ENCODE data around the gene NAPSA.
"Not testable (repeated sequence)": the region's sequence is repeated elsewhere in the genome, so short reads cannot be mapped to it uniquely, and the experiment has no call there.

The NAPSA gene

DNA sequence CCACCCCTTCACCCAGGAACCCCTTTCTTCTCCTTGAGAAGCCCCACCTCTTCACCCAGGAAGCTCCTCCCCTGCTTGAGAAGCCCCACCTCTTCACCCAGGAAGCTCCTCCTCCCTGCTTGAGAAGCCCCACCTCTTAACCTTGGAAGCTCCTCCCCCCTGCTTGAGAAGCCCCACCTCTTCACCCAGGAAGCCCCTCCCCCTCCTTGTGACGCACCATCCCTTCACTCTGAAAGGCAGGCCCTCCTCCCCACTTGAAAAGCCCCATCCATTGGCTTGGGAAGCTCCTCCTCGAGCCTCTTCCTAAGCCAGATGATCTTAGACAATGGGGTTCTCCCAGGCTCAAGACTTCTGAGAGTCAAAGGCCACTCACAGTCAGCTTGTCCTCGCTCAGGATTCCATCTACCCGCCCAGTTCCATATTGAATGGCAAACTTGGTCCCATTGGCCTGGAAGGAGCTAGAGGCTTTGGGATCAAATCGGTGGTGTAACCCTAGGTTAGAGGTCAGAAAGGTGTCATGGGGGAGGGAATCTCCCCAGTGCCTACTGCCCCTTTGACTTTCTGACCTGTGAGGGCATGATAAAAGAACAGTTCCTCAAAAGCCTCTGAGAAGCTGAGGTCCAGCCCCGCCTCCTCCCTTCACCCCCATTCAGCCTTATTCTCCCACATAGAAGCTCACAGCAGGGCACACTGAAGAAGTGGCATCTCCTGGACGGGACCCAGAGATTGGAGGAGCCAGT lies 4.0 kb downstream of the NAPSA start:
- DNase-seq (ENCODE audit: low spot score): no peak

DNA sequence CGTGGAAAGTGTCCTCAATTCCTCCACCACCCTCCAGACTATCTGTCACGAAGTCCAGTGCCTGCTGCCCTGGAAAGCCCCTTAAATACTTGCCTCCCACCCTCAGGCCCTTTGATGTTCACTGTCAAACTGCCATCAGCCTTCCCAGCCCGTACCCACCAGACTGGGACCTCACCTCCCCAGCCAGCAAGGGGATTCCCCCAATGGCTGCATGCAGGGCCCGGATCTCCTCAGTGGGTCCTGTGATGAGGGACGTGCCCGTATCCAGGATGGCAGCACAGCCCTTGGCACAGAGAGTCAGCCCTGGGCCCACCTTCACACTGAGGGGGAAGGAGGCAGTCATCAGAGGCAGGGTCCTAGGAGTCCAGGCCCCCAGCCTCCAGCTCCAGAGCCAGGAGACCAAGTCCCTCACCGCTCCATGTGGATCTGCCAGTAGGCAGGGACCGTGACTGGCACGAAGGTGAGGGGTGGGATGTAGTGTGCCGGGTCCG lies 6.1 kb downstream of the NAPSA start:
- no peak for DNase-seq (ENCODE audit: low spot score)

GRCh38 chr19:50358483-50359327 lies 6.7 kb downstream of the NAPSA start:
- DNase-seq (ENCODE audit: low spot score): no peak

- DNase-seq (ENCODE audit: low spot score): peak; percentile 44
Observed at GRCh38 chr19:50357178-50358100, 8.0 kb downstream of the NAPSA start.

DNA sequence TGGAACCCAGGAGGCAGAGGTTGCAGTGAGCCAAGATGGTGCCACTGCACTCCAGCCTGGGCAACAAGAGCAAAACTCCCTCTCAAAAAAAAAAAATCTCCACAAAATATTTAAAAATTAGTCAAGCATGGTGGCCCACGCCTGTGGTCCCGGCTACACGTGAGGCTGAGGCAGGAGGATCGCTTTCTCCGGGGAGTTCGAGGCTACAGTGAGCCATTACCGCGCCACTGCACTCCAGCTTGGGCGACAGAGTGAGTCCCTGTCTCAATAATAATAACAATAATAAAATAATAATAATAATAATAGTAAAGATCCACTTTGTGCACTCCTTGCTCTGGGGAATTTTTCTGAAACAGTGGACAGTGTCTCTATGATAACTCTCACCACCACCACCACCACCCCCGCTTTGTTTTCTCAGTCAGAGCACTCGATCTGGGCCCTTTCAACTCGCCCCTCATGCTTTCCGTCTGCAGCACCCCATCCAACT lies 8.7 kb downstream of the NAPSA start:
- no peak for DNase-seq (ENCODE audit: low spot score)

DNA sequence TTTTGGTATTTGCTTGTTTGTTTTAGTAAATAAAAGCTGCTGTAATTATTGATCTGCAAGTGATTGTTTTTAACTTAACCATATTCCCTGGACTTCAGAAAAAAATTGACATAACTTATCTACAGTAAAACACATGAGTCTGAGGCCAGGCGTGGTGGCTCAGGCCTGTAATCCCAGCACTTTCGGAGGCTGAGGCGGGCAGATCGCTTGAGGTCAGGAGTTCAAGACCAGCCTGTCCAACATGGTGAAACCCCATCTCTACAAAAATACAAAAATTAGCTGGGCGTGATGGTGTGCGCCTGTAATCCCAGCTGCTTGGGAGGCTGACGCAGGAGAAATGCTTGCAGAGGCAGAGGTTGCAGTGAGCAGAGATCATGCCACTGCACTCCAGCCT lies 12.0 kb downstream of the NAPSA start:
- DNase-seq (ENCODE audit: low spot score): not testable (repeated sequence)

DNA sequence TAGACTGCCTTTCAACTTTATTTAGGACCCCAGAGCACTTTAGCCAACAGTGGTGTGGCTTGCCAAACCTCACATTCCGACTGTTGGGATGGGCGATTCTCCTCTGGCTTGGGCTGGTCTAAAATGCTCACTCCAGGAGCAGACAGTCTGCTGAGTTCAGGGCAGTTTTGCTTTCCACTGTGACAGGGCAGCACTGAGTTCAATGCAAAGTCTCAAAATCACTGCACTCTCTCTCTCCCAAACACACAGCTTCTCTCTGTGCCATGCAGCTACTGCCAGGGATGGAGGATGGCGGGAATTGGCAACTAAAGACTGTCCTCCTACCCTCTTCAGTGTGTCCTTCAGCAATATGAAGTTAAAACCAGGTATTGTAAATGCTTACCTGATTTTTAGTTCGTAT lies 13.2 kb downstream of the NAPSA start:
- no peak for DNase-seq (ENCODE audit: low spot score)

GRCh38 chr19:50349277-50350057 lies 16.0 kb downstream of the NAPSA start:
- no peak for DNase-seq (ENCODE audit: low spot score)

GRCh38 chr19:50347089-50347581 lies 18.3 kb downstream of the NAPSA start:
- not testable (repeated sequence) for DNase-seq (ENCODE audit: low spot score)

DNA sequence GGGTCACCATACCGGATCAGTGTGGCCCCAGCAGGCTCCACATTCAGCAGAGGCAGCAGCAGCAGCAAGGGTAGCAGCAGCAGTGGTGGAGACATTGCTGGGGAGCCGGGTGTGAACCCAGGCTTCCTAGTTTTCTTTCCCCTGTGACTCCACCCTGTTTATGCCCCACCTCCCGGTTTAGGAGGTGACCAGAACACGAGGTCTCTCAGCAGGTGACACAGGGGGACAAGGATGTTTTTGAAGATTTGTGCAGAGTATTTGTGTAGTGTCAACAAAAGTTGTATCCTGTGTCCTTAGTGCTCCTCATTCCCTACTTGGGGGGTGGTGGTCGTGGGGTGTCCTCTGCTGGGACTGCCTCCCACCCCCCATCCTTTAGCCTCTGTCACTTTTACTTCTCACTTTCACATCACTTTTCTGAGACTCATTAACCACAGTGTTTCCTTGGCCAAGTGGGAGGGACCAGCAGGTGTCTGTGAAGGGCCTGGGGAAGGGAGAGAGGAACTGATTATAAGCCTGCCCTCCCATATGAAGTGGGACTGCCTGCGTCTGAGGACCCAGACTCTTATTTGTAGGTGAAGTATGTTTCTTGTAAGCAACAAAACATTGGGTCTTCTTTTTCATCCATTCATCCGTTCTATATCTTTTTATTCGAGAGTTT lies 20.6 kb downstream of the NAPSA start:
- no peak for DNase-seq (ENCODE audit: low spot score)

DNA sequence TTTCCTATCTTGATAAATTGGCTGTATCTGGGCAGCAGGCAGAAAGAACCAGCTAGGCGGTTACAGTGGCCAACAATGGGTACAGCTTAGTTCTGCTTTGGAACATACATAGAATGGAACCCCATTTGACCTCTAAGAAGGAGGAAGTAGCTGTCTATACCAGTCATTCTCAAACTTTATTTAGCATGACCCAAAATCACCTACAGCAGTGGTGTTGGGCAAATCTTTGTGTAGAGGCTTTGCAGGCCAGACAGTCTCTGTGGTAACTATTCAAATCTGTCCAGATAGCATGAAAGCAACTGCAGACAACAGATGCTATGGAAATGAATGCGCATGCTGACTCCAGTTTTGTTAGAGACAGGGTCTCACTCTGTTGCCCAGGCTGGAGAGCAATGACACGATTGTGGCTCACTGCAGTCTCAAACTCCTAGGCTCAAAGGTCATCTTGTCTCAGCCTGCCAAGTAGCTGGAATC lies 24.3 kb downstream of the NAPSA start:
- no peak for DNase-seq (ENCODE audit: low spot score)

DNA sequence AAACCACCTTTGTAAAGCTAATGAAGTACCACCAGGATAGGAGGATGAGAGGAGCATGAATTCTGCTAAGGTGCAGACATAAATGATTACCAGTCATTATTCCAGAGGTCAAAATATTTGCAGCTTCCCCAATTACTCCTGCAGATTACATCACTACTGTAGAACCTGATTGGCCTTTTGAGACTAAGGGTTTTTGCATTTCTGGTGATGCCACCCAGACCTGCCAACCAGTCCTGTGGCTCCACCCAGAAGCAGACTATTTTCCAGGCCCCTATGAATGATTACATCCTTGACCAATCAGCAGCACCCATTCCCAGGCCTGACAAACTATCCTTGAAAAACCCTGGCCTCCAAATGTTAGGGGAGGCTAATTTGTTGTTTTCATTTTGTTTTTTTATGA lies 25.1 kb downstream of the NAPSA start:
- no peak for DNase-seq (ENCODE audit: low spot score)

DNA sequence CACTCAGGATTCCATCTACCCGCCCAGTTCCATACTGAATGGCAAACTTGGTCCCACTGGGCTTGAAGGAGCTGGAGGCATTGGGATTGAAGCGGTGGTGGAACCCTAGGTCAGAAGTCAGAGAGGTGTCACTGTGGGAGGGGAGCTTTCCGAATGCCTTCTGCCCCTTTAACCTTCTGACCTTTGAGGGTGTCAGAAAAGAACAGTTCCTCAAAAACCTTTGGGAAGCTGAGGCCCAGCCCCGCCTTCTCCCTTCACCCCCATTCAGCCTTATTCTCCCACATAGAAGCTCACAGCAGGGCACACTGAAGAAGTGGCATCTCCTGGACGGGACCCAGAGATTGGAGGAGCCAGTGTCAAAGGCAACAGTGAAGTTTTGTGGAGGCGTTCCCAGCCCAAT lies 28.4 kb downstream of the NAPSA start:
- DNase-seq (ENCODE audit: low spot score): not testable (repeated sequence)

- DNase-seq (ENCODE audit: low spot score): no peak
Observed at GRCh38 chr19:50334741-50335421, 30.6 kb downstream of the NAPSA start.

GRCh38 chr19:50333737-50334617 lies 31.5 kb downstream of the NAPSA start:
- no peak for DNase-seq (ENCODE audit: low spot score)

DNA sequence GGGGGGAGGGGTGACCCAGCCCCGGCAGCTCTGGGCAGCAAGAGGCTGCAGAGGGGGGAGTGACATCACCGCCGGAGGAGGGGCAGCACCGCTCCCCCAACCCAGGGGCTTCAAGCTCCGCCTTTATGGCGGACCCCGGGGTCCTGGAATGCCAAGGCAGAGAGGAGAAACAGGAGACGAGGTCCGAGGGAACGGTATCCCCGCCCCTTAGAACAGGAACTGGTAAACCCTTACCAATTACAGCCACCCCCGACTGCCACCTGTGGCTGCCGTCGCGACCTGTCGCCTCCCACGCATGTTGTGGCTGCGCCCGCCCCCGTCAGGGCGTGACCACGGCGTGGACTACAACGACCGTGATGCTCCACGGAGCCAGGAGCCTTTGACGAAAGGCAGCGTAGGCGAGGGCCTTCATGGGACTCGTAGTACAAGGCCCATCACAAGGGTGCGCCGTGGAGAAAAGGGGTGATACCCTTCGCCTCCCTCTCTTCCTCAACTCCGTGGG lies 32.2 kb downstream of the NAPSA start:
- DNase-seq (ENCODE audit: low spot score): peak; percentile 31

DNA sequence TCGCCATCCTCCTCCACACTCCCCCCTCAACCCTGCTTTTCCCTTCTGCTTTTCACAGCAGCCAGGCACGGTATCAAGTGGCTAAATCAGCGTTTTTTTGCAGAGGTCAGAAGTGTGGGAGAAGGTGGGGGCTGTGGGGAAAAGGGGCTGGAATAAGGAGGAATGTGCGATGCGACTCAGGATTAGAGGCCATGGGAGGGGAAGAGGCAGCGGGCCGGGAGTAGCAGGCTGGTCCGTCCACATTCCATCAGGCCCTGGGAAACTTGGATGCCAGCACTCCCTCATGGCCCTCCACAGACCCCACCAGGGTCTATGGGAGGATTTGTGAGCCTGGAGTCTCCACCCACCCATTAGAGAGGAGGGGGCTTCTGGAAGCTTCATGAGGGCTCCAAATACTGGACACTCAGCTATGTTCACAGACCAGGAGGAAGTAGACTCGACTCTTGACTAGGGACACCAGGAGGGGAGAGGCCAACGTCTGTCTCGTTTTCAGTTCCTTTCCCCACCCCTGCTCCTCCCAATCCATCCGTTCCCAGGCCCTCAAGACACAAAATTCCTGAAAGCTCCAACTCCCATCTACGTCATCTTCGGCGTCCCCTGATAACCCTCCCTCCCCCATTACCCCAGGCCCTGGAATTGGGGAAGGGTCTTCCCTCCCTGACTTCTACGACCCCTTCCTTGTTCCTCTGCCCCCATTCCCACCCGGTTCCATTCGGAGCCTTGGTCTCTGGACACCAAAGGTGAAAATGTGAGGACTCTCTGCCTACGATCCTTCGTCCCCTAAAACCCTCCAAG lies 33.0 kb downstream of the NAPSA start:
- no peak for DNase-seq (ENCODE audit: low spot score)

GRCh38 chr19:50331994-50332243 lies 33.5 kb downstream of the NAPSA start:
- DNase-seq (ENCODE audit: low spot score): no peak
